Measurements from ENCODE around the gene TLK2.

TLK2 gene

GRCh38 chr17:62658136-62658920, 179.7 kb downstream of the TLK2 start:
- H3K4me3 ChIP-seq (ENCODE audit: low read length): no peak overlapping the region

DNA sequence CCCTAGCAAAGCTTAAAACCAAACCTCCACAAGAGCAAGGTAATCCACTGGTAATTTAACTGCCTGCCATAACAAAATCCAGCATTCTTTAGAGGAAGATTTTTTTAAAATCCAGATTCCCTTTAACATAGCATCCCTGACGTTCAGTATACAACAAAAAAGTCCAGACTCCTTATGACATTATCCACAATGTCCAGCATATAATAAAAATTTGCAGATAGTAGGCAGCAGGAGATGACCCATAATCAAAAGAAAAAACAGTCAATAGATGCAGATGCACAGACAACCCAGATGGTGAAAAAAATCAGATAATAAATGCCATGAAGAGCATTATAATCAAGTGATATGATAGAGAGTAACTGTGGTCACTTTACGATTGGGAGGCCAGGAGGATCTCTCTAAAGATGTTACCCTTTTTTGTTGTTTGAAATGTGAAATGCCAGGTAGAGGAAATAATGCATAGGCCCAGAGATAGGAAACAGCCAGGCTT, 182.0 kb downstream of the TLK2 start:
- no peaks in the 10 kb centered on the region for H3K27me3 ChIP-seq (ENCODE audit: control insufficient read depth, insufficient read depth, low read length)
- H3K9ac ChIP-seq (ENCODE audit: low read length): no peak overlapping the region
- no peaks in the 10 kb centered on the region for H3K4me1 ChIP-seq (ENCODE audit: control insufficient read depth, insufficient read depth, low read length)
- no peak overlapping the region for H3K27ac ChIP-seq (ENCODE audit: low read depth, low read length)
- no peak overlapping the region for H3K4me3 ChIP-seq (ENCODE audit: low read length)
- H3K36me3 ChIP-seq (ENCODE audit: control insufficient read depth, insufficient read depth, low read length): no peaks in the 10 kb centered on the region

More at GRCh38 chr17:62658136-62658920, 179.7 kb downstream of the TLK2 start:
- Histone ChIP-seq H3K4me1 (ENCODE audit: control insufficient read depth, insufficient read depth, low read length) (peaks cover 2% of the 10 kb centered on the region), H3K36me3 (ENCODE audit: control insufficient read depth, insufficient read depth, low read length) (no peaks in the 10 kb centered on the region), H3K27me3 (ENCODE audit: control insufficient read depth, insufficient read depth, low read length) (no peaks in the 10 kb centered on the region), H3K9ac (ENCODE audit: low read length) (no peak overlapping the region), H3K27ac (ENCODE audit: low read depth, low read length) (no peak overlapping the region)

GRCh38 chr17:62661337-62661736, 182.7 kb downstream of the TLK2 start:
- no peak overlapping the region for H3K4me3 ChIP-seq (ENCODE audit: low read length)
- H3K9ac ChIP-seq (ENCODE audit: low read length): no peak overlapping the region
- no peaks in the 10 kb centered on the region for H3K36me3 ChIP-seq (ENCODE audit: control insufficient read depth, insufficient read depth, low read length)
- no peak overlapping the region for H3K27ac ChIP-seq (ENCODE audit: low read depth, low read length)
- no peaks in the 10 kb centered on the region for H3K4me1 ChIP-seq (ENCODE audit: control insufficient read depth, insufficient read depth, low read length)
- H3K27me3 ChIP-seq (ENCODE audit: control insufficient read depth, insufficient read depth, low read length): no peaks in the 10 kb centered on the region

DNA sequence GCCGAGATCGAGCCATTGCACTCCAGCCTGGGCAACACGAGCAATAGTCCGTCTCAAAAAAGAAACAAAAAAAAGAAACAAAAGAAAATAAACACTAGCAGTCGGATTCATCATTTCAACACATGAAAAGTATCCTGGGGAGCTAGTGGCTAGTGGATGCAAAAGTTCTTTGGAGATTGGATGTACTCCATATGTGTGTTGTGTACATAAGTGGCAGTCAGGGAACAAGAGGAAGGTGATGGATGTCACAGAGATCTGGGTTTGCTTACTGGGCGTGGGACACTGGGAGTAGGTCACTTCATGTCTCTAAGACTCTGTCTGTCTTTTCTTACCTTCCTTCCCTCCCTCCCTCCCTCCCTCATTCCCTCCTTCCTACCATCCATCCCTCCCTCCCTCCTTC, 184.2 kb downstream of the TLK2 start:
- Histone ChIP-seq H3K27ac (ENCODE audit: low read depth, low read length) (no peak overlapping the region), H3K27me3 (ENCODE audit: control insufficient read depth, insufficient read depth, low read length) (no peaks in the 10 kb centered on the region), H3K9ac (ENCODE audit: low read length) (no peak overlapping the region), H3K36me3 (ENCODE audit: control insufficient read depth, insufficient read depth, low read length) (no peaks in the 10 kb centered on the region), H3K4me1 (ENCODE audit: control insufficient read depth, insufficient read depth, low read length) (no peaks in the 10 kb centered on the region), H3K4me3 (ENCODE audit: low read length) (no peak overlapping the region)

Measured in rectal smooth muscle tissue (tissue), 1 donor.